ENCODE data around the gene ADAMTS6.

DNA sequence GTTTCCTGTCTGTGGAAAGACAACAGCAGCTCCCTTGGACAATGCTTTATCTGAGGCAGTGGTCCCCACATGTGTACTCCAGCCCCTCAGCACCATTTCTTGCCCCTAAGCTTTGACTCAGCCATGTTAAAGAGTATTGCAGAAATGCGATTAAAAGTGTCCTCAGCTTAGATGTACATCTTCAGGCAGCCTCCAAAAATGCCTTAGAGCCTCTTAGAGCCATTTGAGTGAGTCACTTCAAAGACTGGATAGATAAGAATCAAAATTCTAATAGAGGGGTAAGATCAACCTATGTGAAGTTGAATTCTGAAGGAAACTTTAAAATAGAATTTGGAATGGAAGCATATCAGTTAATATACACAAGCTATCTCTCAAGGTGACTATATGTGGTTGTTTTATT is 296.3 kb downstream of the ADAMTS6 start:
- TF ChIP-seq, protein P1, sequence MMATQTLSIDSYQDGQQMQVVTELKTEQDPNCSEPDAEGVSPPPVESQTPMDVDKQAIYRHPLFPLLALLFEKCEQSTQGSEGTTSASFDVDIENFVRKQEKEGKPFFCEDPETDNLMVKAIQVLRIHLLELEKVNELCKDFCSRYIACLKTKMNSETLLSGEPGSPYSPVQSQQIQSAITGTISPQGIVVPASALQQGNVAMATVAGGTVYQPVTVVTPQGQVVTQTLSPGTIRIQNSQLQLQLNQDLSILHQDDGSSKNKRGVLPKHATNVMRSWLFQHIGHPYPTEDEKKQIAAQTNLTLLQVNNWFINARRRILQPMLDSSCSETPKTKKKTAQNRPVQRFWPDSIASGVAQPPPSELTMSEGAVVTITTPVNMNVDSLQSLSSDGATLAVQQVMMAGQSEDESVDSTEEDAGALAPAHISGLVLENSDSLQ (IDR thresholded peaks at IDR 0.05) = no peak
- no peak for TF ChIP-seq L3MBTL2 (conservative IDR thresholded peaks at IDR 0.05)
- TF ChIP-seq SP1 (IDR thresholded peaks at IDR 0.05) = no peak
- no peak for TF ChIP-seq ZNF384 (IDR thresholded peaks at IDR 0.05)
- TF ChIP-seq FOXM1 (IDR thresholded peaks at IDR 0.05; ENCODE audit: borderline replicate concordance) = no peak
- TF ChIP-seq TARDBP (IDR thresholded peaks at IDR 0.05) = no peak
- no peak for TF ChIP-seq FOXK2 (IDR thresholded peaks at IDR 0.05)
- no peak for TF ChIP-seq LEF1 (IDR thresholded peaks at IDR 0.05; ENCODE audit: borderline replicate concordance)
- no peak for TF ChIP-seq NFRKB (IDR thresholded peaks at IDR 0.05)
- no peak for TF ChIP-seq HDGF (IDR thresholded peaks at IDR 0.05; ENCODE audit: borderline replicate concordance)
- no peak for TF ChIP-seq BHLHE40 (IDR thresholded peaks at IDR 0.05; ENCODE audit: borderline replicate concordance)
- no peak for TF ChIP-seq SUZ12 (IDR thresholded peaks at IDR 0.05)
- TF ChIP-seq CTBP1 (IDR thresholded peaks at IDR 0.05; ENCODE audit: borderline replicate concordance) = no peak
- no peak for TF ChIP-seq ELF4 (IDR thresholded peaks at IDR 0.05)
